NCI-H226 (cell line): ENCODE measurements around the gene FNDC3B.
"Not testable (repeated sequence)": the region's sequence is repeated elsewhere in the genome, so short reads cannot be mapped to it uniquely, and the experiment has no call there.

ENCODE experiments used
- DNase-seq: peaks from one replicate; pipeline ENCODE4 v3.0.0-alpha.2; 2015

FNDC3B gene

GRCh38 chr3:172352786-172353185 is 313.4 kb downstream of the FNDC3B start:
- DNase-seq, result no peak

- no peak for DNase-seq
Observed at GRCh38 chr3:172354931-172355499, 315.6 kb downstream of the FNDC3B start.

- DNase-seq, result peak; percentile 42
Observed at GRCh38 chr3:172355836-172356235, 316.5 kb downstream of the FNDC3B start.

- DNase-seq, result no peak
Observed at GRCh38 chr3:172356427-172356826, 317.0 kb downstream of the FNDC3B start.

- no peak for DNase-seq
Observed at GRCh38 chr3:172357850-172358754, 318.7 kb downstream of the FNDC3B start.

GRCh38 chr3:172359231-172359630 is 319.9 kb downstream of the FNDC3B start:
- no peak for DNase-seq

- DNase-seq, result no peak
Observed at GRCh38 chr3:172359996-172360395, 320.6 kb downstream of the FNDC3B start.

GRCh38 chr3:172362583-172362982 is 323.2 kb downstream of the FNDC3B start:
- DNase-seq, result no peak

- no peak for DNase-seq
Observed at GRCh38 chr3:172364374-172365027, 325.1 kb downstream of the FNDC3B start.

- no peak for DNase-seq
Observed at GRCh38 chr3:172365028-172365567, 325.7 kb downstream of the FNDC3B start.

- DNase-seq, result no peak
Observed at GRCh38 chr3:172367205-172368105, 328.1 kb downstream of the FNDC3B start.

- DNase-seq, result not testable (repeated sequence)
Observed at GRCh38 chr3:172368556-172368955, 329.2 kb downstream of the FNDC3B start.

GRCh38 chr3:172369590-172370259 is 330.3 kb downstream of the FNDC3B start:
- DNase-seq, result no peak

- no peak for DNase-seq
Observed at GRCh38 chr3:172370419-172370818, 331.0 kb downstream of the FNDC3B start.

- DNase-seq, result no peak
Observed at GRCh38 chr3:172371544-172371943, 332.2 kb downstream of the FNDC3B start.

GRCh38 chr3:172372895-172373294 is 333.5 kb downstream of the FNDC3B start:
- no peak for DNase-seq

GRCh38 chr3:172373912-172374311 is 334.5 kb downstream of the FNDC3B start:
- DNase-seq, result no peak

- no peak for DNase-seq
Observed at GRCh38 chr3:172375206-172375850, 335.9 kb downstream of the FNDC3B start.

GRCh38 chr3:172376402-172376801 is 337.0 kb downstream of the FNDC3B start:
- DNase-seq, result no peak

GRCh38 chr3:172376881-172377280 is 337.5 kb downstream of the FNDC3B start:
- DNase-seq, result no peak

GRCh38 chr3:172378439-172378838 is 339.1 kb downstream of the FNDC3B start:
- no peak for DNase-seq
